NOMO-1 (cell line): Measurements from ENCODE around the gene LMO3.

Source experiments
- DNase-seq, 2 experiments: peaks; one replicate each; lab custom pipeline; 2025; ENCODE audit not compliant: unreplicated experiment in 2 of 2; lab: John Stamatoyannopoulos, UW

Gene LMO3

GRCh38 chr12:16602412-16602811 lies 3.5 kb downstream of the LMO3 start:
- DNase-seq: no peak

GRCh38 chr12:16600525-16600924 lies 5.4 kb downstream of the LMO3 start:
- no peak for DNase-seq

- DNase-seq: no peak
These were observed 6.9 kb downstream of the LMO3 start for GRCh38 chr12:16599081-16599480.

GRCh38 chr12:16594797-16595196 lies 11.2 kb downstream of the LMO3 start:
- DNase-seq: no peak

GRCh38 chr12:16593546-16593945 lies 12.4 kb downstream of the LMO3 start:
- DNase-seq: no peak

GRCh38 chr12:16590645-16591044 lies 15.3 kb downstream of the LMO3 start:
- DNase-seq: no peak

- DNase-seq: no peak
These were observed 17.1 kb downstream of the LMO3 start for GRCh38 chr12:16588812-16589211.

GRCh38 chr12:16587514-16587913 lies 18.4 kb downstream of the LMO3 start:
- no peak for DNase-seq

GRCh38 chr12:16587110-16587453 lies 18.9 kb downstream of the LMO3 start:
- DNase-seq: no peak

GRCh38 chr12:16586350-16587109 lies 19.4 kb downstream of the LMO3 start:
- no peak for DNase-seq

- DNase-seq: no peak
These were observed 20.2 kb downstream of the LMO3 start for GRCh38 chr12:16585781-16586180.

GRCh38 chr12:16583969-16584745 lies 21.8 kb downstream of the LMO3 start:
- no peak for DNase-seq

- DNase-seq: no peak
These were observed 24.5 kb downstream of the LMO3 start for GRCh38 chr12:16581416-16581815.

GRCh38 chr12:16579041-16579440 lies 26.9 kb downstream of the LMO3 start:
- DNase-seq: no peak

GRCh38 chr12:16573398-16574077 lies 32.4 kb downstream of the LMO3 start:
- DNase-seq: peak; percentile 83 to 96

GRCh38 chr12:16568873-16569272 lies 37.1 kb downstream of the LMO3 start:
- DNase-seq: no peak

- no peak for DNase-seq
These were observed 41.3 kb downstream of the LMO3 start for GRCh38 chr12:16564675-16565074.

- DNase-seq: no peak
These were observed 42.5 kb downstream of the LMO3 start for GRCh38 chr12:16563504-16563903.

GRCh38 chr12:16562921-16563320 lies 43.0 kb downstream of the LMO3 start:
- DNase-seq: no peak

- DNase-seq: no peak
These were observed 43.5 kb downstream of the LMO3 start for GRCh38 chr12:16562435-16562834.

- no peak for DNase-seq
These were observed 45.7 kb downstream of the LMO3 start for GRCh38 chr12:16560273-16560672.

GRCh38 chr12:16555630-16556029 lies 50.3 kb downstream of the LMO3 start:
- no peak for DNase-seq
